GM12892 (cell line): ENCODE data around the gene NEGR1.

Experiments used
- POLR2A ChIP-seq: IDR thresholded peaks from 2 replicates; pipeline ENCODE4 v1.6.1; 2011; ENCODE audit warnings: low read depth, low read length, control low read depth
- POLR2AphosphoS5 ChIP-seq: IDR thresholded peaks from 2 replicates; pipeline ENCODE4 v1.6.1; 2011; ENCODE audit warnings: low read depth, low read length, control low read depth
- TAF1 ChIP-seq: IDR thresholded peaks from 2 replicates; pipeline ENCODE4 v1.6.1; 2011; ENCODE audit warnings: low read depth, mild to moderate bottlenecking, control low read depth, low read length, borderline replicate concordance

DNA sequence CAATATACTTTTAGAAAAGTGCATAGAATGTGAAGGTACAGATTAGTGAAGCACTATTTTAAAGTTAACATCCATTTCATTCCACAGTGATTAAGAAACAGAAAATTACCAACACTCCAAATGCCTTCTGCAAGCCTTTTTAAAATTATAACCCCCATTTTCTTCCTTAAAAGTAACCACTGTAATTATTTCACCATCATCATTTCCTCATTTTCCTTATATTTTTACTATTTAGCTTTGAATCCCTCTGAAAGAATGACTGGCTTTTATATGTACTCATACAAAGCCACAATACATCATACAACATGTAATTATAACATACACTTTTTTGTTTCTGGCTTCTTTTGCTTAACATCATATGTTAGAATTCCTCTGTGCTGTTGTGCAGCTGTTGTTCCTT is 6.5 kb upstream of the NEGR1 start:
- TF ChIP-seq POLR2A (no peak), POLR2AphosphoS5 (no peak), TAF1 (no peak)
